DMS153 treated with DMSO at 0.1 percent for 48 hours (cell line): Measurements from ENCODE around the gene FAIM2.
A peak's percentile ranks its signal among the peaks of the same experiment; 100 is the strongest.

Experiments
- DNase-seq: peaks from one replicate; lab custom pipeline; 2025; ENCODE audit not compliant: unreplicated experiment; lab: John Stamatoyannopoulos, UW

Gene FAIM2

GRCh38 chr12:49903700-49904423 is at the start of gene FAIM2:
Gene FAIM2, minus strand, starts transcription at chr12:49903900. Its CDS starts 108 bp downstream, at chr12:49903792.
- DNase-seq, result no peak

GRCh38 chr12:49953151-49953550 is 49.5 kb upstream of the FAIM2 start:
- DNase-seq, result no peak

DNA sequence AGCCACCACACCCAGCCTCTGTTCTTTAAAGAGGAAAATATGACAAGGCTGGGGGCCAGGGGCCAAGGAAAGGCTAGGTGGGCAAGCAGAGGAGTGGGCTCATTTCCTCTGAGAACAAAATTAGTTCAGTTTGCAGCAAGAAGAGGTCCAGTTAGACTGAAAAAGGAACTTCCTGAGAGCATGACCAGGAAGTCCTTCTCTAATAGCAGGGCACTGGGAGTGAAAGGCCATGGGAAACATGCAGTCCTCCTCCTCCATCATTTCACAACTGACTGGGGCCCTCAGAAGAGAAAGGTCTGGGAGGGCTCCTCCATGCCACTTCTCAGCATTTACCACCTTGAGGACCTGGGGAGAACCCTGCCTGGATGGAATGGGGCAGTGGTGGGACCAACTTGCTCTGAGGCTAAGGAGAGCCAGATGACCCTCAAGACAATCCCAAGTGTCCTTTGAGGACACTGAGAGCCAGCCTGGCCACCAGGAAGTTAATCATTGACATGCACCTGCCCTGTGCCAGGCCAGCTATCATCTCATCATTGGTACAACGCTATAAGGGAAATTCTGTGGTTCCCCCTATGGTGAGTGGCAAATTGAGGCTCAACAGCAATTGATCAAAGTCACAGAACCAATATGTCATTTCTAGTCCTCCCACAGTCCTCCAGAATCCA is 48.8 kb upstream of the FAIM2 start:
- DNase-seq, result no peak

GRCh38 chr12:49951411-49952240 is 47.9 kb upstream of the FAIM2 start:
- no peak for DNase-seq

DNA sequence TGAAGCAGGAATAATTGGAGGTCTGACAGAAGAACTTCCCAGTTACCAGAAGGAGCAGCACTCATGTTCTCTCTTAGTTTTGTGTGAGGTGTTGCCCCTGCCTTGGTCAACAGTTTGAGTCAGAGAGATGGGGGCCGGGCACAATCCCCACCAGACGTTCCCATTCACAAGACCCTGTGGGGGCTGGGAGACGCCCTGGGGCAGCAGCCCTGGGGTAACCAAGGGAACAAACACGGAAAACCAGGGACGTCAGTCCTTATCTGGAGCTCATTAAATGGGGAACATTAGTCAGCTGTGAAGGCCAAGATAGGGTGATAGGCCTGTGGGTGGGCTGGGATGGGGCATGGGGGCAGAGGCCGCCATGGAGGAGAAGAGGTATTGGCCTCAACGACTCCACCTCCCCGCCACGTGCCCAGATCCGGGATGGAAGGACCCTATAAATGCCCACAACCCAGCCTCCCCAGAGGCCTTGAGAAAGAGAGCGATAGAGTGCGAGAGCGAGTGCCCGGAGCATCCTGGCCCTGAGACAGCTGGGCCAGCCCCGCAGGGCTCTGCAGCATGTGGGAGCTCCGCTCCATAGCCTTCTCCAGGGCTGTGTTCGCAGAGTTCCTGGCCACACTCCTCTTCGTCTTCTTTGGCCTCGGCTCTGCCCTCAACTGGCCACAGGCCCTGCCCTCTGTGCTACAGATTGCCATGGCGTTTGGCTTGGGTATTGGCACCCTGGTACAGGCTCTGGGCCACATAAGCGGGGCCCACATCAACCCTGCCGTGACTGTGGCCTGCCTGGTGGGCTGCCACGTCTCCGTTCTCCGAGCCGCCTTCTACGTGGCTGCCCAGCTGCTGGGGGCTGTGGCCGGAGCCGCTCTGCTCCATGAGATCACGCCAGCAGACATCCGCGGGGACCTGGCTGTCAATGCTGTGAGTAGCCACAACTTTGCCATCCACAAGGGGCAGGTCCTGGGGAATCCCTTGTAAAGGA is 46.9 kb upstream of the FAIM2 start, which contains the start of gene AQP2:
AQP2 (plus strand) TSS at position 465 of the 979 bp plus-strand sequence; CDS start at position 559, 94 bp downstream.
- DNase-seq, result no peak

- DNase-seq, result no peak
These were observed 46.2 kb upstream of the FAIM2 start for GRCh38 chr12:49949866-49950265.

- no peak for DNase-seq
These were observed 45.5 kb upstream of the FAIM2 start for GRCh38 chr12:49948866-49949845.

DNA sequence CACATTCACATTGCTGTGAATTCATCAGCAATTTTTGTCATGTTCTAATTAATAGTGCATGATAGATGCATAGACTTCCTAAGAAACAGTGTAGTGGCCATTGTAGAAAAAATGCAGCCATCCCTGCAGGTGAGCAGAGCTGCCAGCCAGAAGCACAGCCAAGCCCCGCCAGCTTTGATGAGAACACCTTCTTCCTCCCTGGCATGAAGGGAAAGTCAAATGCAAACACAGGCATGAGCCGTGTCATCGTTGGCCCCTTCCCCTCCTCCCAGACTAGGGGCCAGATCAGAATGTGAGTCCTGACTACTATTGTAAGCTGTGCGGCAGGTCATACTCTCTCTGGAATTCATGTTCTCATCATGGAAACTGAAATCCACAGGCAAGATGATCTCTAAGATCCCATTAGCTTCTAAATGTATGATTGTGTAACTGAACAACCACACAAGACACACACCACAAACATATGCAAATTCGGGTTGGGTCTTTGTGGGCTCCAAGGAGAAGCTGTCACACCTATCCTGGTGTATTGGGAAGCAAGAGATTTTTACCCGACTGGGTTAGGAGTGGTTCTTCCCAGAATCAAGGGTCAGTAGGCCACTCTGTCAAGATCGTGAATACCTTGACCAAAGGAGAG is 44.0 kb upstream of the FAIM2 start:
- no peak for DNase-seq

DNA sequence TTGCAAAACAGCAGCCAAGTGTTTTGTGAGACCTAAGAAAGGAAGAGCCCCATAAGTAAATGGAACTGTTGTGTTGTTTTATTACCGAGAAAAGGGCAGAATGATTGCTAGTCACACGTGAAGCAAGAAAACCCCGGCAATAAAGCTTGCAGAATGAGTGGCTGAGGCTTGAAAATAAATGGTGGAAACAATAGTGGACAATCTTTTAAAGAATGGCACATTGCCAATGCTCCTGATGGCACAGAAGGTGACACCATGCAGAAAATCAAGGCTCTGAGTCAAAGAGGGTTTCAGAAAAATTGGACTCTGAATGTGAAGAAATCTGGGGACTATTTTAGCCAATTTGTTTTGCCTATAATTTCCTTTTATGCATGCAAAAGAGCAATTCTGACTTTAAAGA is 42.8 kb upstream of the FAIM2 start:
- no peak for DNase-seq

DNA sequence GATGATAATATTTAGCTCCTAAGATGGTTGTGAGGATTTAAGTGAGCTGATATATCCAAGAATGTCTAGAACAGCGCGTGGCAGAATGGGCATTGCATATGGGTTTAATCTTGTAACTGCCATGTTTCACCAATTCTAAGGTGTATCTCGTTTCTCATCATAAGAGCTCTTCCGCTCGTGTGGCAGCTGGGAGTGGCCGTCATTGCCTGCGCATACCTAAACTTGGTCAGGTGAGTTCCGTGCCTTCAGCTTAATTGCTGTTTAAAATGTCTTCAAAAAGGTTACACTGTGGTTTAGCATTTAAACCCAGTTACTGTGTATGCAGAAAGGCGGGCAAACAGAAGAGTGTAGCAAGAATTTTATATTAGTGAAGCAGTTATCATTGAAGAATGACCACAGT is 42.4 kb upstream of the FAIM2 start:
- DNase-seq, result peak; percentile 5

- peak; percentile 56 for DNase-seq
These were observed 41.8 kb upstream of the FAIM2 start for GRCh38 chr12:49945394-49946080.

GRCh38 chr12:49944718-49945117 is 41.0 kb upstream of the FAIM2 start:
- no peak for DNase-seq

DNA sequence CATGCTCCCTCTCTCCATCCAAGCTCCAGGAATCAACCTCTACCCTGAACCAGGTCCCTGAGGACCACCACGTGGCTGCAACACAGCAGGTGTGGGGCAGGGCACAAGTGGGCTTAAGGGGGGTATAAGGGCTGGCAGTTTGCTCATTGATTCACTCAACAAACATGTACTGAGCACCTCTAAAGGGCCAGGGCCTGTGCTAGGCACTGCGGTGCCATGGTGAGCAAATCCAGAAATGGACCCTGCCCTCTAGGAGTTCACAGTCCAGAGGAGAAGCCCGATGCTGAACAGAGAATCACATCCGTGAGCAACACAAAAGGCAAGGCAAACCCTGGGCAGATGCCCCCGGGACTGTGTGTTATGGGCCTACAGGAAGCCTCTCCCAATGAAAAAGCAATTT is 40.3 kb upstream of the FAIM2 start:
- DNase-seq, result no peak

GRCh38 chr12:49943625-49943960 is 39.9 kb upstream of the FAIM2 start:
- no peak for DNase-seq

DNA sequence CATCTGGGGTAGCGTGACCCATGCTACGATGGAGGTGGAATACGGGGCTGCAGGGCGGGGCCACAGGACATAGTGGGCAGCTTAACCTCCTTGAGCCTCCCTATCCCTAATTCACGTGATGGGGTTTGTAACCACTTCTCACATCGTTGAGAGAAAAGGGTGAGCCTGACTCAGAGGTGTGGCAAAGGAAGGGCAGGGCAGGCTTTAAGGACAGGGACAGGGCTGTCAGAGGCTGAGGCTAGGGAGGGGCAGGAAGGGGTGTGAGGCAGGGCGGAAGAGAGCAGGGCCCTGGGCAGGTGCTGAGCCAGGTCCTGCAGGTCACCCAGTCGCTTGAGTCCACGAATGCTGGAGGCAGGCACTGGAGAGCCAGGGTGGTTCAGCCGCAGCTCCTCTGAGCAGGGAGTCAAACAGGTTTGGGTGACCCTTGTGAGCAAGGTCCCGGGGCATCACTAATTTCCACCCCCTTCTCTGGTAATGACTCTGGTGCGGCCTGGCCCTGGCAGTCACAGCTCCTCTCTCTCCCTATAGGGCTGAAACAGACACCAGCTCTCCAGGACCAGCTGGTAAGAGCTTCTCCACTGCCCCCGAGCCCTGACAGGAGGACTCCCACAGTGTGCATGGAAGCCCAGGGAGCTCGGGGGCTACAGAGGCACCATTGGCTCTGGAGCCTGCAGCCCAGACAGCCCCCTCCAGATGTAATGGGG is 39.4 kb upstream of the FAIM2 start:
- no peak for DNase-seq

DNA sequence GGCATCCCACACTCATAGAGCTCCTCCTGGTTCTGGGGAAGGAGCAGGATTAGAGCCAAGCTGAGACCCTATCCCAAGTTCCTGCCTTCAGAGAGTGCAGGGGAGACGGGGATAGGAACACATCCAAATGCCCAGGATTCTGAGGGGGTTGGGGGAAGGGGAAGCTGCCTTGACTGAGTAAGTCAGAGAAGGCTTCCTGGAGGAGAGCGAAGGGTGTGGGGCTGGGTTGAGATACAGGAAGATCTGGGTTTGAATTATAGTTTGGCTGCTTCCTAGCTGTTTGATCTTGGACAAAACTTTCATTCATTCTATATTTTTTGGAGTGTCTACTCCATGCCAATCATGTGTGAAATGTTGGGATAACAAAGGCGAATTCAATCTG is 38.8 kb upstream of the FAIM2 start:
- no peak for DNase-seq

DNA sequence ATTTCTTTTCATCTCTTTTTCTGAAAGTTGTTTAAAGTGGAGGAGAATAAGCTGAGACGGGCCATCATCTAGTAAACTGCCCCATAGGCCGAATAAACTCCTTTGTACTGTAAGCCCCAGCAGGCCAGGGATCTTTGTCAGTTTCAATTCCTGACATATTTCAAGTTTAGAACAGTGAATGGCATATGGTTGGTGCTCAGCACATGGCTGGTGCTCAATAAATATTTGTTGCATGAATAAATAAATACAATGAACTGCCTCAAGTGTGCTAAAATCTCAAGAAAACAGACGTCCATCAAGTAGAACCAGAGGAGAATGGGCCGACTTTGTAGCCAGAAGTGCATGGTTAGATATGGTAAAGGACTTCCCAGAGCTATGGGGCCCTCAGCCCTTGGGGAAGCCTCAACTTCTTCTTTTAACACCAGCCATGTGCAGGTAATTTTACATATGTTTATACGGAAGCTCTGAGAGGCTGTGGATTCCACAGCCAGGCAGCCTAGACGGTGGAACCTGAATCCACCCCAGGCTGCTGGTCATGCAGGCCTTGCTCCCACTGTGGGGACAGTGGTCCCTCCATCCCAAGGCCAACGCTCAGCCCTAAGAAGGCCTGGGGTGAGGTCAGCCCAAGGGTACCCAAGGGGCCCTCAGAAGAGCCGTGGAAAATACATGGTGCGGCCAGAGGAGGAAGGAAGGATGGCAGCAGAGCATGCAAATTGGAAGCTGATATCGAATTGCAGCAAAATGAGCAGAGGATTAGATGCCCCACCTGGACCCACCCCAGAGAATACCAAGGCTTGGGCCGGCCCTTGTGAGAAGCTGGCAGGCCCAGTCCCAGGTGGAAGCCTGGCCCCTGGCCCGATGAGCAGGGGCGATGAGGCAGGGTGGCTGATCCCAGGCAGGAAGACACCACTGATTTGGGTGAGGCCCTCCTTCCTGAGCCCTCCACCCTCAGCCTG is 38.1 kb upstream of the FAIM2 start:
- DNase-seq, result no peak
